GM18526 (cell line): ENCODE data around the gene MESD.

Experiments
- POLR2A ChIP-seq: IDR thresholded peaks from 3 replicates; pipeline ENCODE4 v1.6.1; 2011; ENCODE audit not compliant: insufficient read length; ENCODE audit errors: extremely low read depth

The MESD gene

DNA sequence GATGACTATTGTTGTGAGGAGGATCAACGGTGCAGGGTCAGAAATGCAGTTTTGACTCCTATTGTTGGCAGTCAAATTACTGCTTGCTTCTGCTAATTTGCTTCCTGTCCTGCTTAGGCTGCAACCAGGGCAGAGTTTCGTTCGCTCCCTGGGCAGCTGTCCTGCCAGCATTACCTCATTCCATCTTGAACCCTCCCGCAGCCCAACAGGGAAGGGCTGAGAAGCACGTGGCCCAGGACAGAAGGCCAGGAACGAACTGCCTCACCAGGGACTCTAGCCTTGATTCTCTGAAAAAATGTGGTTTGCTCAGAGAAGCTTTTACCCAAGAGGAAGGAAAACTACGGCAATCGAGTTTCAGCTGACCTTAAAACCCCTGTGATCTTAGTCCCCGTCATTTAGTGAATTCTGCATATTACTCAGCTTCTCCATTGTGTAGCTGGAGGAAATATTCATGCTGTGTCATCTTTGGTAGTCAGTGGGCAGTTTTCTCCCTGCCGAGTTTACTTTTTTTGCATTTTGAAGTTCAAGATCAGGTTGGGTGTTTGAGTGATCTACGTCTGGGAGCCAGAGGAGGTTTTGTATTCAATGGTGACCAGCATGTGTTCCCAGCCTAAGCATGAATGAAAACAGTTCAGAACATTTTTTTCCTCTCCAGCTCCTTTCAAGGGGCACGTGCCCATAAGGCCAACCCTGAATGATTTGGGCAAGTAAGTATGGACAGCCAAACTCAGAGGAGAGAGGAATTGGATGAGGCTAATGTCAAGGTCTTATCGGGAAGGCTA is 34.1 kb upstream of the MESD start:
- TF ChIP-seq POLR2A = no peak

DNA sequence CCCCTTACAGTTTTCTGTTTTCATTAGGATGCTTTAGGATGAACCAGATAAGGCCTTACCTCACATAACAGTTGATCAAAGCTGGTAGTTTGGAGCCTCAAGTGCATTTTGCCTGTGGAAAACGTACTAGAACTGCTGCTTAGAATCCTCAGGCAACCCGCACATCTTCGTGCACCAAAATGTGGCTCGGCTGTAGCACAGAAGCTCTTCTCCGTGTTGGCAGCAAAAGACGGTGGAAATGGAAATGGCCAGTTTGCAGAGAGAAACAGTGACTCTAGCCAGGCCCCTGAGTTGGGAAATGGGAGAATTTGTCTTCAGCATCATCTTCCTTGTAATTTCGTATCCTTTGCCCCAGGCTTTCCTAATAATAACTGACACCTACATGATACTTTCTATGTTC is 31.7 kb upstream of the MESD start:
- no peak for TF ChIP-seq POLR2A

DNA sequence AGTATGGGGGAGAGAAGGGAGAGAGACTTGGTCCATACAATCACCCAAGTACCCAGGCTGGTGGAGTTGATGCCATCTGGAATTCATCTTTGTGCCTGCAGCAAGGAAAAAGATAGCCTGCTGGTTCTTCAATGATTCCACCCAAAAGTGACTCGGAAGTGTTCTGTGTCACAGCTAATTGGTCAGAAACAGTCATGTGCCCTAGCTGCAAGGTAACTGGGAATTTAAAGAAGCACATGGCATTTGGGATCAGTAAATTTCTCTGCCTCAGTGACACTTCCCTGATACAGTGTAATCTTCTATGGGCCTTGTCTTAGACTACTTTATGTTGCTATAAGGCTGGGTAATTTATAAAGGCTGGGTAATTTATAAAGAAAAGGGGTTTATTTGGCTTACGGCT is 28.6 kb upstream of the MESD start:
- no peak for TF ChIP-seq POLR2A

DNA sequence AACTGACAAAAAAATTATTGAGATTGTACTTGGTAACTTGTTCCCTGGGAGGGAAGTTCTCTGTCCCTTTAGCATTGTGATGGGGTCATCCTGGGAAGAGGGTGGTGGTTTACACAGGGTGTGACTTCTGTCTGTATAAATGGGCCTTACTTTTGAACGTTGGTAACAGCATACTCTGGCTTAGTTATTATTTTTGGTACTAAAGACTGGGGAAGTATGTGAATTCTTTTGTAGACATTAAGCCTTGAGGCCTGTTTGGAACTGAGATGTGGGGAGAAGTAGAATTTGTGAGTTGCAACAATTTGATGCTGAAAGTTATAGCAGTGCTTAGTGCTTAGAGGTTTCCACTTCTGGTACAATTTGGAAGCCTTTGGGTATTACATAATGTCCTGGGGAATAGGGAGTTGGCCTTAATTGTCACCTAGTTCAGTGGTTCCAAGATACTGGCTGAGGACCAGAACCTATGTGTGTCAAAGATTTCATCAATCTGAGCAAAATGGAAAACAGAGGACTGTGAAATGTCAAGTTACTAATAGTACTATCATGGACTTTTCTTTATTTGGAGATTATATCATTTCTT is 27.0 kb upstream of the MESD start:
- no peak for TF ChIP-seq POLR2A

DNA sequence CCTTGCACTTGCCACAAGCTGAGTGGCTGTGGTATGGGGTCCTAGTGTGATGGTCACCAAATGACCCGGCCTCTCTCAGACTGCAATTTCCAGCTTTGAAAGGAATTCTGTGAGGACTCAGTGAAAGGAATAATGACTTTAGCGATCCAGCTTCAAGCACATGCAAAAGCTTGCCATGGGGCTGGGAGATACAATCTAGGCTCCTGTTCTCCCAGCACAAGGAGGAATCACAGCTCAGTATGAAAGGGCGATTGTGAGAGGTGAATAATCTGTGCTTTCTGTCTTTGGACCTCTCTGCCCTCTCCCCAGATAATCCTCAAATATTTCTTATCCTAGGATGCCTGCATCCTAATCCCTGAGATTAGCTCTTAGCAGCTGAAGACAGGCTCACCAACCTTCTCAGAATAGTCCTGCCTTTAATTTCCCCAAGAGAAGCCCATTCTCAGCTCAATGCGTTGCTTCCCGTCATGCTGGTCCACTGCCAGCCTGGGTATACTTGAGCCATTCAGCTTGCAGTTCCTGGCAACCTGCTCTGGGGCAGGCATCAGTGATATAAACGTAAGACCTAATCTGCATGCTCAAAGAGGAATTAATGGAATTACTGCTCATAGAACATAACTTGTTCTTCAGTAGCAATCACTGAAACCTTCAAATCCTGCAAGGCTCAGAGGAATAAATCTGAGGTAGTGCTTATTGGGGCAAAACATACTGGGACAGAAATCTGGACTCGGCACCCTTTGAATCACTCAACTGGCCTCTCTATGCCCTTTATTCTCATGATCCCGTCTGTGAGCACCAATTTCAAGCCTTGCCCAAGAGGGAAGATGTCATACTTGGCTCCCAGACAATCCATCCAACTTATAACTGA is 26.2 kb upstream of the MESD start:
- no peak for TF ChIP-seq POLR2A

DNA sequence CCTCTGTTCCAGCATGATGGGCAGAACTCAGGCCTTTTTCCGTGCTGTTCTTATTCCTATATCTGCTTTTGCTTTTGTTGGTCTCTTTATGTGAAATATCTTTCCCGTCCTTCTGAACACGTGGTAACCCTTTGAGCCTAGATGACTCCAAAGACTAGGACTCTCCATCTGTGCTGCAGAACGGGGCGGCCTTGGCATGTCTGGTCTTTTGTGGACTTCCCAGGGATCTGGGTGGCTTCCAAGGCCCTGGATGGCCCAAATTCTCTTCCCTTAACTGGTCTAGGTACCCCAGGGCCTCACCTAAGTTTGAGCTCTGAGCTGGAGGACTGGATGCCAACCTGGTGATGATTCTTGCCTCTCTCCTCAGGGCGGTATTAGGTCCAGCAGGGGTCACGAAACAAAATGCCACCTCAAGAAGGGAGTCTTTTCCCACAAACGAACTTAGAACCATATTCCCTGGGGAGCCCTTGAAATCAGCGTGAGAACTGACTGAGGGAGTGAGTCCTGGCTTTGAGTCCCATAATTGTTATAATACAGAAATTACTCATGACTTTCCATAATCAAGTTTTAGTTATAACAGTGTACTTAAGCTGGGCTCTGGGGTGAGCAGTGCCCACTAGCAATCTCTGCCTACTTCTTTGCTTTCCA is 25.0 kb upstream of the MESD start:
- TF ChIP-seq POLR2A = no peak

DNA sequence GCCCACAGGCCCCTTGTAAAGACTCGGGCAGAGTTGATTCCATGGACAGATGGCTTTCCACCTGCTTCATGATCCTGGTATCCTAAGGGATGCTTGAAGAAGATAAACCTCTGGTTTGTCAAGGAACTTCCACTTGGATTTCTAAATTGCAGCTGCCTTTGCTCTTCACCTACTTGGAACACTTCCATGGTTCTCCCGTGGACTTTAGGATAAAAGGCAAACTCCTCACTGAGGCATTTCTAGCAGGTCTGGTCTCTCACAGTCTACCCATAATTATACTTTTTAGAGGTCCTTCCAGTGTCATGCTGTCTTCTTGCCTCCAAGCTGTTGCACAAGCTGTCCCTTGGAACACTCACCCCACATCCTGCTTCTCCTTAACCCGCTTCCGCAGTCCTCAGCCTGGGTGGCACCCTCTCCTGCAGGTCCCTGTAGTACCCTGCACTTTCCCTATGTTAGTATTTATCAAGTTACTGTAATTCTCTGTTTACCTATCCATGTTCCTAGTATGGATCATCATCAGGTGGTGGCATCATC is 23.8 kb upstream of the MESD start:
- no peak for TF ChIP-seq POLR2A

DNA sequence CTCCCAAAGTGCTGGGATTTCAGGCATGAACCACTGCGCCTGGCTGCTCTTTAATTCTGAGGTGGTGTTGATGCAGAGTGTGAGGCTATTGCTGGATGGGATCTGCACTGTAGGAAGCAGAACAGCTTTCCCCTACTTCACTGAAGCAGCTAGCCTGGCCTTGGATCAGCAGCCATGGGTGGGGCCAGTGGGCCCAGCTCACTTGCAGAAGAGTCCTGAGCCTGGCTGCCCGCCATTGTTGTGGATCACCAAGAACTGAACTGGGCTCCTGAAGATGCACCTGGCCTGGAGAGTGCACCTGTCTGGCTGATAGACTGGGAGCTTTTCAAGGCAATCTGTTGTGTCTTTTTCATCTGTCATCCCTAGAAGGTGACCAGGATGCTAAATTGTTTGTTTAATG is 23.0 kb upstream of the MESD start:
- TF ChIP-seq POLR2A = no peak

DNA sequence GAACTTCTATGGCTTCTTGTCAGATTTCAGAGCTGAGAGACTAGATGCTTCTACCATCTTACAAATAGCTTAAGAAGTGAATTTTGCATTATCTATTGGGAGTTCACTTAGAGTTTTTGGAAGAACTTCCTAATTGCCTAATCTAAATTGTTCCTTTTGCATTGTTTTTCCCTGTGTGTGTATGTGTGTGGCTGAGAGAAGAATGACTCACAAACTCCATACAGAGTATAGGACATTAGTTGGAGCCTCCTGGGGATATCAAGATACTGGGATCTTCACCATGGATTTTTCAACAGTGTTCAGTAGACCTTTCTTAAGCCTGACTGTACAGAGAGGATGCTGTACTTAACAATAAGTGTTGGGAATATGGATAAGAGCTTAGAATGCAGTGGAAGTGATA is 22.0 kb upstream of the MESD start:
- TF ChIP-seq POLR2A = no peak

DNA sequence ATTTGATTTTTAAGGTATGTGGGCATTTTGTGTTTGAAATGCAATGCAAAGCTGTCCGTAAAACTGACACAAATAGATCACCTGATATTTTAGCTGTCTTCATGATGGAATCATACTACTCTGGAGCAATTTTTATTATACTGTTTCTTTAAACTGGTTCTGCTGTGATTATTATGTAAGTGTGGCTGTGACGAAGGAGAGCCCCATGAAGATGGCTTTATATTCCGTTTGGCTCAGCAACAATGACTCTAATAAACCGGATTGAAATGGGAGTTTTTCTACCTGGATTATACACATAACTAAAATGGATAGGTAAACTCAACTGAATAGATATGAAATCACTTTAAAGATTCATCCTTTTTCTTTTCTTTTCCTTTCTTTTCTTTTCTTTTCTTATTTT is 20.5 kb upstream of the MESD start:
- TF ChIP-seq POLR2A = no peak

DNA sequence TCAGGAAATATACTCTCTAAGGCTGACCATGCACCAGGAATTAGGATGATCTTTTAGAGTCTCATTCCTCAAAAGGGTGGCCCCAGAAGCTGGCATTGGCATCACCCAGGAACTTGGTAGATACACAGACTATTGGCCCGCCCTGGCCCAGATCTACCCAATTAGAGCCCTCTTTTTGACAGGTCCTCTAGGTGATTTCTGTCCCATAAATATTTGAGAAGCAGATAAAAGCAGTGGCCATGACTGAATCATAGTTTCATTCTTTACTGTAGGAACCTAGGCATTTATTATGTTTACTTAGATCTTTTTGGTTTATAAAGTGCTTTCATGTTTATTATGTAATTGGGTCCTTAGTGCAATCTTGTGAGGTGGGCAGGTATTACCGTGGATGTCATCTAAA is 18.7 kb upstream of the MESD start:
- TF ChIP-seq POLR2A = no peak

DNA sequence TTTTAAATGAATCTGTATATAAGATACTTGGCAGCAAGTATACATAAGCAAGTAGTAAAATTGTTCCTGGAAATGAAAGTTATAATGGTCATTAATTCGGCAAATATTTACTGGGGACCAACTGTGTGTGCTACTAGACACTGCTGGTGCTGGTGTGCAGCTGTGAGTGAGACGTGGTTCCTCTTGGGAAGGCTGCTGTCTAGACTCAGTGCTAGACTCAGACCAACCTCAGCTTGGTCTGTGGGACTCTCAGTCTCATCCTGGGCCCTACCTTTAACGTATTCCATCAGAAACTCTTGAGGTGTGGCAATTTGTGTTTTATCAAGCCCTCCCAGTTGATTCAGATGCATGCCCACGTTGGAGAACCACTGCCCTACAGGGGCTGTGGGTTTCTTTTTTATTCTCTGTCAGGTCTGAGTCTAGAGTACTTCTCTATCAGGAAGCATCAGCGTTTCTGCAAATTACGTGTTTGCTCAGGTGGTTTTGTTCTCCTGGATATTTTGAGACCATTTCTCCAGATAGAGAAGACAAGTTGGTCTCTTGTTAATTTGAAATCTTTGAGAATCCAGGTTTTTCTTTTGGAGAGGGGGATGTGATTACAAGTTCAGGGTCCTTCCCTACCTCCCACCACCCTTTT is 17.9 kb upstream of the MESD start:
- TF ChIP-seq POLR2A = no peak

DNA sequence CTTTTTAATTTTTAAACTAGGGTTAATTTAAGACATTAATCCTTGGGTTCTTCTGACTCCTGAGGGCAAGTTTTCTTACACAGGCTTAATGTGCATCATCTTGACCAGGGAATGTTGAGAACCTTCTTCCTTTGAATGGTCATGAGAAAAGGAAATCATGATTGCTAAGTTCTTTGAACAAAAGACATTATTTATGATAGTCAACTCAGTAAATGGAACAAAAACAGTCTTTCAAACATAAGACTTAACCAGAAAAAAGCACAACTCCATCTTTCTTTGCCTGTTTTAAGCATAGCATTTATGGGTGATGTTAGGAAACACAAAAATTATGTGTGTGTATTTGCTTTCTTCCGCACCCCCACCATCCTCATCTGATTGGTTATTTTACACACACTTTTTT is 16.5 kb upstream of the MESD start:
- no peak for TF ChIP-seq POLR2A

DNA sequence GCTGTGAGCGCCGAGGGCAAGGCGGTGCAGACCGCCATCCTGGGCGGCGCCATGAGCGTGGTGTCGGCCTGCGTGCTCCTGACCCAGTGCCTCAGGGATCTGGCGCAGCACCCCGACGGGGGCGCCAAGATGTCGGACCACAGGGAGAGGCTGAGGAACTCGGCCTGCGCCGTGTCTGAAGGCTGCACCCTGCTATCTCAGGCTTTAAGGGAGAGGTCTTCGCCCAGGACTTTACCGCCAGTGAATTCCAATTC is 13.4 kb upstream of the MESD start:
- no peak for TF ChIP-seq POLR2A
